ENCODE results near the gene JPH3.
"Not testable (repeated sequence)": the region's sequence is repeated elsewhere in the genome, so short reads cannot be mapped to it uniquely, and the experiment has no call there.

JPH3 gene

GRCh38 chr16:87572959-87573358, 29.3 kb upstream of the JPH3 start:
- no peak for DNase-seq (ENCODE audit: low read depth in 2 of 3, low spot score in 2 of 3)

GRCh38 chr16:87575027-87575804, 27.1 kb upstream of the JPH3 start:
- DNase-seq (ENCODE audit: low read depth in 2 of 3, low spot score in 2 of 3), result no peak

- no peak for DNase-seq (ENCODE audit: low read depth in 2 of 3, low spot score in 2 of 3)
Observed at GRCh38 chr16:87576171-87576570, 26.1 kb upstream of the JPH3 start.

- not testable (repeated sequence) for DNase-seq (ENCODE audit: low read depth in 2 of 3, low spot score in 2 of 3)
Observed at GRCh38 chr16:87578142-87578930, 24.0 kb upstream of the JPH3 start.

- no peak for DNase-seq (ENCODE audit: low read depth in 2 of 3, low spot score in 2 of 3)
Observed at GRCh38 chr16:87579691-87580090, 22.6 kb upstream of the JPH3 start.

GRCh38 chr16:87580855-87581261, 21.4 kb upstream of the JPH3 start:
- DNase-seq (ENCODE audit: low read depth in 2 of 3, low spot score in 2 of 3), result no peak

- DNase-seq (ENCODE audit: low read depth in 2 of 3, low spot score in 2 of 3), result no peak
Observed at GRCh38 chr16:87581857-87582215, 20.5 kb upstream of the JPH3 start.

- DNase-seq (ENCODE audit: low read depth in 2 of 3, low spot score in 2 of 3), result no peak
Observed at GRCh38 chr16:87582216-87582965, 19.9 kb upstream of the JPH3 start.

- no peak for DNase-seq (ENCODE audit: low read depth in 2 of 3, low spot score in 2 of 3)
Observed at GRCh38 chr16:87582966-87583325, 19.4 kb upstream of the JPH3 start.

GRCh38 chr16:87583453-87584131, 18.7 kb upstream of the JPH3 start:
- no peak for DNase-seq (ENCODE audit: low read depth in 2 of 3, low spot score in 2 of 3)

GRCh38 chr16:87584271-87584670, 18.0 kb upstream of the JPH3 start:
- no peak for DNase-seq (ENCODE audit: low read depth in 2 of 3, low spot score in 2 of 3)

- DNase-seq (ENCODE audit: low read depth in 2 of 3, low spot score in 2 of 3), result no peak
Observed at GRCh38 chr16:87584975-87585374, 17.3 kb upstream of the JPH3 start.

GRCh38 chr16:87585442-87586200, 16.7 kb upstream of the JPH3 start:
- no peak for DNase-seq (ENCODE audit: low read depth in 2 of 3, low spot score in 2 of 3)

- DNase-seq (ENCODE audit: low read depth in 2 of 3, low spot score in 2 of 3), result no peak
Observed at GRCh38 chr16:87586201-87586782, 16.0 kb upstream of the JPH3 start.

- no peak for DNase-seq (ENCODE audit: low read depth in 2 of 3, low spot score in 2 of 3)
Observed at GRCh38 chr16:87587636-87588035, 14.7 kb upstream of the JPH3 start.

- DNase-seq (ENCODE audit: low read depth in 2 of 3, low spot score in 2 of 3), result no peak
Observed at GRCh38 chr16:87592018-87592712, 10.1 kb upstream of the JPH3 start.

- no peak for DNase-seq (ENCODE audit: low read depth in 2 of 3, low spot score in 2 of 3)
Observed at GRCh38 chr16:87593710-87594258, 8.5 kb upstream of the JPH3 start.

- no peak for DNase-seq (ENCODE audit: low read depth in 2 of 3, low spot score in 2 of 3)
Observed at GRCh38 chr16:87595712-87596111, 6.6 kb upstream of the JPH3 start.

GRCh38 chr16:87597324-87597830, 4.9 kb upstream of the JPH3 start:
- no peak for DNase-seq (ENCODE audit: low read depth in 2 of 3, low spot score in 2 of 3)
